Measurements from ENCODE around the gene KLF15. TPM values are rescaled to one million over a fixed set of nuclear protein-coding genes. Genes with fewer than 3 reads are reported as not detected.

The KLF15 gene
- total and polyA plus RNA-seq, 8 donors, result 5.4 to 14.8 (median 9.7) TPM

GRCh38 chr3:126350502-126351085 lies 6.6 kb downstream of the KLF15 start:
- Histone ChIP-seq H3K9me3 (no peaks in the 10 kb centered on the region), H3K36me3 (peaks cover 0 to 19% of the 10 kb centered on the region in 2 donors), H3K4me1 (peaks cover 18 to 33% of the 10 kb centered on the region in 2 donors), H3K27ac (no peak overlapping the region), H3K4me3 (no peak overlapping the region), H3K27me3 (peaks cover 0 to 19% of the 10 kb centered on the region in 2 donors)
- intact Hi-C loops (cut with DNase I), result no loop called here
- ATAC-seq, result peak; percentile 7
- no peak for TF ChIP-seq CTCF (IDR thresholded peaks at IDR 0.05)
- peak in 2 of 4 donors; percentile 27 to 54 for DNase-seq

GRCh38 chr3:126349611-126350501 lies 7.4 kb downstream of the KLF15 start:
- intact Hi-C loops (cut with DNase I), result no loop called here
- no peak overlapping the region for H3K4me3 ChIP-seq
- no peaks in the 10 kb centered on the region for H3K9me3 ChIP-seq
- peaks cover 0 to 22% of the 10 kb centered on the region in 2 donors for H3K36me3 ChIP-seq
- ATAC-seq (peak; percentile 2), DNase-seq (peak in 2 of 4 donors; percentile 32 to 54)
- H3K4me1 ChIP-seq, result peaks cover 16 to 25% of the 10 kb centered on the region in 2 donors
- H3K27ac ChIP-seq, result no peak overlapping the region
- H3K27me3 ChIP-seq, result peaks cover 0 to 12% of the 10 kb centered on the region in 2 donors
- no peak for TF ChIP-seq CTCF (IDR thresholded peaks at IDR 0.05)

- TF ChIP-seq CTCF (IDR thresholded peaks at IDR 0.05), result no peak
- Histone ChIP-seq H3K9me3 (no peaks in the 10 kb centered on the region), H3K27ac (no peak overlapping the region), H3K36me3 (peaks cover 0 to 22% of the 10 kb centered on the region in 2 donors), H3K4me1 (peaks cover 8 to 19% of the 10 kb centered on the region in 2 donors), H3K4me3 (no peak overlapping the region), H3K27me3 (peaks cover 0 to 4% of the 10 kb centered on the region in 2 donors)
- peak in 2 of 4 donors; percentile 18 to 37 for DNase-seq
- no peak for ATAC-seq
- intact Hi-C loops (cut with DNase I), result no loop called here
Measured at GRCh38 chr3:126349071-126349470, 8.1 kb downstream of the KLF15 start.

GRCh38 chr3:126348308-126348920 lies 8.8 kb downstream of the KLF15 start:
- H3K4me1 ChIP-seq, result peaks cover 4 to 16% of the 10 kb centered on the region in 2 donors
- H3K36me3 ChIP-seq, result peaks cover 0 to 22% of the 10 kb centered on the region in 2 donors
- ATAC-seq (no peak), DNase-seq (peak in 1 of 4 donors; percentile 16)
- TF ChIP-seq CTCF (IDR thresholded peaks at IDR 0.05), result no peak
- H3K4me3 ChIP-seq, result no peak overlapping the region
- no peak overlapping the region for H3K27ac ChIP-seq
- intact Hi-C loops (cut with DNase I), result no loop called here
- no peaks in the 10 kb centered on the region for H3K9me3 ChIP-seq
- H3K27me3 ChIP-seq, result no peaks in the 10 kb centered on the region
